ENCODE measurements around the gene PARD3. TPM values are rescaled to one million over a fixed set of nuclear protein-coding genes. Genes with fewer than 3 reads are reported as not detected.

Gene PARD3
- total and polyA plus RNA-seq, 10 of the 15 experiments (the other 5 are each of a cell fraction or from before 2014, with no cell fraction given), result 2.6 to 43.1 (median 13.9) TPM

- TF ChIP-seq CEBPB (IDR thresholded peaks at IDR 0.05; ENCODE audit: borderline replicate concordance in 1 of 2, low read depth in 2 of 2, low read length in 2 of 2), result no peak
- no peak for TF ChIP-seq KLF5 (IDR thresholded peaks at IDR 0.05; ENCODE audit: partially characterized antibody)
- no peak for TF ChIP-seq CHD4 (IDR thresholded peaks at IDR 0.05)
- no peak for TF ChIP-seq TCF7 (IDR thresholded peaks at IDR 0.05; ENCODE audit: borderline replicate concordance)
- TF ChIP-seq FOXM1 (IDR thresholded peaks at IDR 0.05; ENCODE audit: low read depth, low read length), result no peak
- TF ChIP-seq RBBP5 (conservative IDR thresholded peaks at IDR 0.05), result no peak
- TF ChIP-seq POU2F2 (IDR thresholded peaks at IDR 0.05; ENCODE audit: borderline replicate concordance, low read depth, low read length), result no peak
- no peak for TF ChIP-seq IRF5 (IDR thresholded peaks at IDR 0.05; ENCODE audit: borderline replicate concordance)
- no peak for TF ChIP-seq USF2 (IDR thresholded peaks at IDR 0.05; ENCODE audit: borderline replicate concordance, low read depth, low read length)
- peak; percentile 15; the same call in 1 of the 2 replicates for TF ChIP-seq CREM (IDR thresholded peaks at IDR 0.05; ENCODE audit: low read depth)
- no peak for TF ChIP-seq ZBTB33 (IDR thresholded peaks at IDR 0.05)
- TF ChIP-seq FOXK2 (IDR thresholded peaks at IDR 0.05), result no peak
- TF ChIP-seq BRCA1 (IDR thresholded peaks at IDR 0.05; ENCODE audit: low read depth, low read length), result no peak
- TF ChIP-seq RAD51 (IDR thresholded peaks at IDR 0.05), result no peak
- no peak for TF ChIP-seq HSF1 (IDR thresholded peaks at IDR 0.05; ENCODE audit: low read depth, low read length)
- TF ChIP-seq WRNIP1 (IDR thresholded peaks at IDR 0.05; ENCODE audit: borderline replicate concordance, low read depth, low read length), result no peak
- no peak for TF ChIP-seq ZSCAN29 (IDR thresholded peaks at IDR 0.05)
- TF ChIP-seq MTA2 (IDR thresholded peaks at IDR 0.05; ENCODE audit: low read depth), result peak; percentile 82
- TF ChIP-seq E2F8 (IDR thresholded peaks at IDR 0.05; ENCODE audit: low read depth, partially characterized antibody), result no peak
- TF ChIP-seq RB1 (IDR thresholded peaks at IDR 0.05; ENCODE audit: borderline replicate concordance), result no peak
- TF ChIP-seq BACH1 (IDR thresholded peaks at IDR 0.05; ENCODE audit: borderline replicate concordance), result 0 out of 2 replicates have a peak, but pooled peaks have one; percentile 15
- TF ChIP-seq JUND (IDR thresholded peaks at IDR 0.05; ENCODE audit: low read depth, low read length), result no peak
- TF ChIP-seq ASH2L (IDR thresholded peaks at IDR 0.05; ENCODE audit: borderline replicate concordance, low read depth), result no peak
- no peak for TF ChIP-seq RFX5 (IDR thresholded peaks at IDR 0.05; ENCODE audit: low read depth, low read length)
- TF ChIP-seq MEF2A (IDR thresholded peaks at IDR 0.05; ENCODE audit: insufficient read depth, low read depth, low read length), result no peak
Observed at GRCh38 chr10:34627331-34627730, 187.8 kb downstream of the PARD3 start (continued).

Measured in GM12878 (cell line).